Measurements from ENCODE around the gene DSCAML1. TPM values are rescaled to one million over a fixed set of nuclear protein-coding genes. Genes with fewer than 3 reads are reported as not detected.

DSCAML1 gene
- total RNA-seq, 1 donor from 2014 or later, result not detected

DNA sequence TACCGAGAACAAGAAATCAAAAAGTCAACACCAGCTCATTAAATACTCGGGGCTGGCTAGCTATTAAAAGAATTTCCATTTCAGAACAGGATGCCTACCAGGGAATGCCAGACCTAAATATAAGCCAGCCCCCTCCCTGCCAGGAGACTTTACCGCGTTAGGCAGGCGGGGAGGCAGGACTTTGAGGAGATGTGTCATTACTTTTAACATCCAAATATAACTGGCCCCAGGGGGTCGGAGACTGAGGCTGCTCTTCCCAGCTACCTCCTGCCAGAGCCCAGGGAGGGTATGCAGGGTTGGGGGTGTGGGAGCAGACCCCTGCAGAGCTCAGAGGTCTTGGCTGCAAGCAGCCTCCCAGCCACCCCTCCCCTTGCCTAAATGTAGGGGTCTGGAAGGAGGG is 183.5 kb downstream of the DSCAML1 start:
- DNase-seq (ENCODE audit: extremely low spot score, unreplicated experiment), result no peak
- Mint-ChIP-seq H3K27me3 (ENCODE audit: unreplicated experiment) (peaks cover 9% of the 10 kb centered on the region), H3K4me3 (ENCODE audit: unreplicated experiment) (no peak overlapping the region), H3K4me1 (ENCODE audit: unreplicated experiment) (peaks cover 21% of the 10 kb centered on the region), H3K9me3 (ENCODE audit: unreplicated experiment) (no peaks in the 10 kb centered on the region), H3K27ac (ENCODE audit: unreplicated experiment) (no peak overlapping the region), H3K36me3 (ENCODE audit: unreplicated experiment) (no peaks in the 10 kb centered on the region)
- TF ChIP-seq, protein P1, sequence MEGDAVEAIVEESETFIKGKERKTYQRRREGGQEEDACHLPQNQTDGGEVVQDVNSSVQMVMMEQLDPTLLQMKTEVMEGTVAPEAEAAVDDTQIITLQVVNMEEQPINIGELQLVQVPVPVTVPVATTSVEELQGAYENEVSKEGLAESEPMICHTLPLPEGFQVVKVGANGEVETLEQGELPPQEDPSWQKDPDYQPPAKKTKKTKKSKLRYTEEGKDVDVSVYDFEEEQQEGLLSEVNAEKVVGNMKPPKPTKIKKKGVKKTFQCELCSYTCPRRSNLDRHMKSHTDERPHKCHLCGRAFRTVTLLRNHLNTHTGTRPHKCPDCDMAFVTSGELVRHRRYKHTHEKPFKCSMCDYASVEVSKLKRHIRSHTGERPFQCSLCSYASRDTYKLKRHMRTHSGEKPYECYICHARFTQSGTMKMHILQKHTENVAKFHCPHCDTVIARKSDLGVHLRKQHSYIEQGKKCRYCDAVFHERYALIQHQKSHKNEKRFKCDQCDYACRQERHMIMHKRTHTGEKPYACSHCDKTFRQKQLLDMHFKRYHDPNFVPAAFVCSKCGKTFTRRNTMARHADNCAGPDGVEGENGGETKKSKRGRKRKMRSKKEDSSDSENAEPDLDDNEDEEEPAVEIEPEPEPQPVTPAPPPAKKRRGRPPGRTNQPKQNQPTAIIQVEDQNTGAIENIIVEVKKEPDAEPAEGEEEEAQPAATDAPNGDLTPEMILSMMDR (IDR thresholded peaks at IDR 0.05), result no peak

DNA sequence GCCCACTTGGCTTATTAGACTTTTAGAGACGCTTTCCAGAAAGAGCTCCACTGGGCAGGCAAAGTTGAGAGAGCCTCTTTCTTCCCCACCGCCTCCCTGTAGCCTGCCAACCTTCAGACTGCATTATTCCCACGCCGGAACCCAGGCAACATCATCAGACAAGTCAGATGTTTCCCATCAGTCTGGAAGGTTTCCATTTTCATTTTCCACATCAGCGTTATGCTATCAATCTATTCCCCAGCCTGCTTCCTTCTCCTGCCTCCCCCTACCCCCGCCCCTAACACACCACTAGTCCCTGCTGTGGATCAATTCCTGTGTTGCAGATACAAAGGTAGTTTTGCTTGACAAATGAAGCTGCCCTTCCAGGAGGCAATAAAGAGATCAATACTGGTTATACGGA is 184.8 kb downstream of the DSCAML1 start:
- Mint-ChIP-seq H3K27me3 (ENCODE audit: unreplicated experiment) (peaks cover 11% of the 10 kb centered on the region), H3K4me1 (ENCODE audit: unreplicated experiment) (peaks cover 21% of the 10 kb centered on the region), H3K4me3 (ENCODE audit: unreplicated experiment) (no peak overlapping the region), H3K9me3 (ENCODE audit: unreplicated experiment) (no peaks in the 10 kb centered on the region), H3K36me3 (ENCODE audit: unreplicated experiment) (no peaks in the 10 kb centered on the region), H3K27ac (ENCODE audit: unreplicated experiment) (no peak overlapping the region)
- DNase-seq (ENCODE audit: extremely low spot score, unreplicated experiment), result no peak
- TF ChIP-seq, protein P1 (IDR thresholded peaks at IDR 0.05), result no peak

DNA sequence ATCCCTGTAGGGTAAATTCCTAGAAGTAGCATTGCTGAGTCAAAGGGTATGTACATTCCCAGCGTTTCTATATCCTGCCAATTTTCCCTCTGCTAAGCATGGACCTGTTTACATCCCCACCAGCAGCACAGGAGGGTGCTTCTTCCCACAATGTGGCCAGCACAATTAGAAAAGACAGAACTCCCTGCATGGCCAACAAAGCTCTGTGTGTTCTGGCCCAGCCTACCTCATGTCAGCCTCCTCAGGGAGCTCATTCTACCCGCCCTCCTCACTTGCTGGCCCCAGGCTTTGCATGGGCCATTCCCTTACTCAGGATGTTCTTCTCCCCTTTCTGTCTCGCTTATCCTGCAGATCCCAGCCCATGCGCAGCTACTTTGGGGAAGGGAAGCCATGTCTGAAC is 186.1 kb downstream of the DSCAML1 start:
- H3K27me3 Mint-ChIP-seq (ENCODE audit: unreplicated experiment), result peaks cover 16% of the 10 kb centered on the region
- TF ChIP-seq, protein P1 (IDR thresholded peaks at IDR 0.05), result no peak
- H3K9me3 Mint-ChIP-seq (ENCODE audit: unreplicated experiment), result no peaks in the 10 kb centered on the region
- H3K4me3 Mint-ChIP-seq (ENCODE audit: unreplicated experiment), result no peak overlapping the region
- peaks cover 21% of the 10 kb centered on the region for H3K4me1 Mint-ChIP-seq (ENCODE audit: unreplicated experiment)
- no peaks in the 10 kb centered on the region for H3K36me3 Mint-ChIP-seq (ENCODE audit: unreplicated experiment)
- no peak overlapping the region for H3K27ac Mint-ChIP-seq (ENCODE audit: unreplicated experiment)
- no peak for DNase-seq (ENCODE audit: extremely low spot score, unreplicated experiment)

DNA sequence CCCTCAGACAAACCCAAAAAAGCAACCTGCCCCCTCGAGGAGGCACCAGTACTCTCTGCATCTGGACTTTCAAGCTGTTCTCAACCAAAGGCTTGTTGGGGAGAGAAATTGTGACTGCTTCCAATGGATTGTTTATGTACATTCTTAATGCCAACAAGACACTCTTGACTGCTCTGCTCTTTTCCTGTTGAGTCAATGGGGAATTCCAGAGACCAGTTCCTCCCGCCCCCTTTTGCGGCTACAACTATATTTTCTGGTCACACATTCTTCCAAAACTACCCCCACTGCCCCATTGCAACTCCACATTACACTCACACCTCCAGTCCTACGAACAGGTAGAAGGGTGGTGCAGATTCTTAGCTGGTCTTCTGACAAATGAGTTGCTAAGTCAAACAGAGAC is 187.0 kb downstream of the DSCAML1 start:
- peaks cover 21% of the 10 kb centered on the region for H3K4me1 Mint-ChIP-seq (ENCODE audit: unreplicated experiment)
- peaks cover 20% of the 10 kb centered on the region for H3K27me3 Mint-ChIP-seq (ENCODE audit: unreplicated experiment)
- no peaks in the 10 kb centered on the region for H3K9me3 Mint-ChIP-seq (ENCODE audit: unreplicated experiment)
- H3K27ac Mint-ChIP-seq (ENCODE audit: unreplicated experiment), result no peak overlapping the region
- TF ChIP-seq, protein P1 (IDR thresholded peaks at IDR 0.05), result no peak
- no peak for DNase-seq (ENCODE audit: extremely low spot score, unreplicated experiment)
- H3K36me3 Mint-ChIP-seq (ENCODE audit: unreplicated experiment), result no peaks in the 10 kb centered on the region
- H3K4me3 Mint-ChIP-seq (ENCODE audit: unreplicated experiment), result no peak overlapping the region

DNA sequence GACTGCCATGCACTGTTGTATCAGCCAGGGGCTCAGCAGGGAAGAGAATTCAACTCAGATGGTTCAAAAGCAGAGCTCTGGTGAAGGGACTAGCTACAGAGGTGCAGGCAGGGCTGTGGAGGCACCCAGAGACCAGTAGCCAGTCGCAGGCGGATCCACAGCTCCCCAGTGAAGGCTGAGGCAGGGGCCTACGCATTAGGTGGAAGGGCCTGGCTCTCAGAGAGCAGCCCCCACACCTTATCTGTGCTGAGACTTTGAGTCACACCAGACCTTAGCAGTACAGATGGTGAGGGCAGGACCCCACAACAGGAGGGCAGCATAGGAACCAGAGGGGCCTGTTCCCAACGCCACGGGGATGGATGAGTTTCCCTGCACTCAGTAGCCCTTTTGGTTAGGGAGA is 189.6 kb downstream of the DSCAML1 start:
- no peaks in the 10 kb centered on the region for H3K36me3 Mint-ChIP-seq (ENCODE audit: unreplicated experiment)
- TF ChIP-seq, protein P1 (IDR thresholded peaks at IDR 0.05), result no peak

More for the DNA sequence above, 189.6 kb downstream of the DSCAML1 start:
- H3K27ac Mint-ChIP-seq (ENCODE audit: unreplicated experiment), result no peak overlapping the region
- no peak overlapping the region for H3K4me3 Mint-ChIP-seq (ENCODE audit: unreplicated experiment)
- H3K4me1 Mint-ChIP-seq (ENCODE audit: unreplicated experiment), result peaks cover 21% of the 10 kb centered on the region
- H3K27me3 Mint-ChIP-seq (ENCODE audit: unreplicated experiment), result peaks cover 26% of the 10 kb centered on the region
- DNase-seq (ENCODE audit: extremely low spot score, unreplicated experiment), result no peak
- H3K9me3 Mint-ChIP-seq (ENCODE audit: unreplicated experiment), result no peaks in the 10 kb centered on the region
